ENCODE results near the gene SLC22A5. TPM values are rescaled to one million over a fixed set of nuclear protein-coding genes. Genes with fewer than 3 reads are reported as not detected.
A peak's percentile ranks its signal among the peaks of the same experiment; 100 is the strongest.

Gene SLC22A5
- total and polyA plus RNA-seq, 7 experiments from 2014 or later = 1.8 to 10.8 (median 6.9) TPM

DNA sequence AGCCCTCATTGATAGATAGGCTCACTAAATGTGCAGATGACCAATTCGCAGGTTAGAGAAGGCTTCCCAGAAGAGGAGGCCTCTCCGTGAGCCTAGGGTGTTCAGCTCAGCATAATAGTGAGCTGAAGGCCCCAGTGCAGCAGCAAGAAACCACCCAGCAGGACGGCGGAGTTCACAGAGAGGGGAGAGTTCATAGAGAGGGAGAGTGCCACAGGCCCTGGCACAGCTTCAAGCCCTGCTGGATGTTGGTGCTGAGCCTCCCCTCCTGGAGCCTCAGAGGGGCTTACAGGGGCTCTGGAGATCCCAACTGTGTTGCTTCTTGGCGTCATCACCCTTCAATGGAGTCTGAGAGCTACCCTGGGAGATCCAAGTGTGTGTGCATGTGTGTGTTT is 2.1 kb downstream of the SLC22A5 start:
- no peak overlapping the region for H3K27ac ChIP-seq (ENCODE audit: low read depth, low read length)
- Mint-ChIP-seq H3K36me3 (no peaks in the 10 kb centered on the region), H3K27me3 (no peaks in the 10 kb centered on the region), H3K9me3 (no peaks in the 10 kb centered on the region), H3K4me1 (peaks cover 12 to 40% (median 31%) of the 10 kb centered on the region in 7 donors), H3K27ac (peak overlapping the region in 7 of 9 donors; percentile 43 to 91 (median 83)), H3K4me3 (peak overlapping the region in 9 of 10 donors; percentile 76 to 92 (median 88))
- no peaks in the 10 kb centered on the region for H3K27me3 ChIP-seq (ENCODE audit: control insufficient read depth in 2 of 2, insufficient read depth in 2 of 2, low read length in 2 of 2)
- H3K4me3 ChIP-seq (ENCODE audit: low read length) = no peak overlapping the region
- no peaks in the 10 kb centered on the region for H3K36me3 ChIP-seq (ENCODE audit: control insufficient read depth in 2 of 3, insufficient read depth in 3 of 3, low read length in 3 of 3)
- no peak for DNase-seq
- CTCF ChIA-PET = no interaction called here
- peaks cover 7 to 11% of the 10 kb centered on the region in 2 donors for H3K4me1 ChIP-seq (ENCODE audit: control insufficient read depth in 2 of 2, insufficient read depth in 2 of 2, low read length in 2 of 2)
- intact Hi-C loops (cut with micrococcal nuclease) = no loop called here
- no peaks in the 10 kb centered on the region for H3K9me3 ChIP-seq (ENCODE audit: control insufficient read depth in 2 of 3, low read length in 3 of 3)
- ATAC-seq = no peak
- POLR2A ChIA-PET = interaction anchor here (1.3 kb wide), 1 partner anchor 118 kb away, joined by 3 read pairs; no protein-coding TSS in a partner anchor

DNA sequence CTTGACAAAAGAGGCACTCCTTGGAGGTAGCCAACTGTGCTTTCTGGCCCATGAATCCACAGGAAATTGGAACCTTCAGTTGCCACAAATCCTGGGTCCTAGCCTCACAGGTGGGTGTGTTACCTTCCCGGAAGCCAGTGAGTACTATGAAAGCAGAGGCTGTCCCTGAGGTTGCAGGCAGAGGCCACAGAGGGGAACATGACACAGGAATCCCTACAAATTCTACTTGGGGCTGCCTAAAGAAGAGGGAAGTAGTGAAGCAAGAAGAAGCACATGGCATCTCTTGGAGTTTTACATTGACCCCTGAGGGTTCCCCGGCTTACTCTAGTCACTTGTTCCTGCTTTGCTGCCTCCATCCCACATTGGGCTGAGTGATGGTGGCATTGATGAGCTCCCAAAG is 2.6 kb downstream of the SLC22A5 start:
- peaks cover 12 to 40% (median 31%) of the 10 kb centered on the region in 7 donors for H3K4me1 Mint-ChIP-seq
- H3K36me3 Mint-ChIP-seq = no peaks in the 10 kb centered on the region
- Histone ChIP-seq H3K4me3 (ENCODE audit: low read length) (no peak overlapping the region), H3K36me3 (ENCODE audit: control insufficient read depth in 2 of 3, insufficient read depth in 3 of 3, low read length in 3 of 3) (no peaks in the 10 kb centered on the region), H3K4me1 (ENCODE audit: control insufficient read depth in 2 of 2, insufficient read depth in 2 of 2, low read length in 2 of 2) (peaks cover 7 to 11% of the 10 kb centered on the region in 2 donors), H3K27me3 (ENCODE audit: control insufficient read depth in 2 of 2, insufficient read depth in 2 of 2, low read length in 2 of 2) (no peaks in the 10 kb centered on the region), H3K9me3 (ENCODE audit: control insufficient read depth in 2 of 3, low read length in 3 of 3) (no peaks in the 10 kb centered on the region), H3K27ac (ENCODE audit: low read depth, low read length) (no peak overlapping the region)
- H3K27me3 Mint-ChIP-seq = no peaks in the 10 kb centered on the region
- no peaks in the 10 kb centered on the region for H3K9me3 Mint-ChIP-seq
- CTCF ChIA-PET = no interaction called here
- peak overlapping the region in 3 of 10 donors; percentile 21 to 89 (median 89) for H3K4me3 Mint-ChIP-seq
- H3K27ac Mint-ChIP-seq = peak overlapping the region in 2 of 9 donors; percentile 16 to 38
- POLR2A ChIA-PET = interaction anchor here (1.3 kb wide), 1 partner anchor 118 kb away, joined by 3 read pairs; no protein-coding TSS in a partner anchor
- intact Hi-C loops (cut with micrococcal nuclease) = no loop called here
- ATAC-seq (no peak), DNase-seq (no peak)

DNA sequence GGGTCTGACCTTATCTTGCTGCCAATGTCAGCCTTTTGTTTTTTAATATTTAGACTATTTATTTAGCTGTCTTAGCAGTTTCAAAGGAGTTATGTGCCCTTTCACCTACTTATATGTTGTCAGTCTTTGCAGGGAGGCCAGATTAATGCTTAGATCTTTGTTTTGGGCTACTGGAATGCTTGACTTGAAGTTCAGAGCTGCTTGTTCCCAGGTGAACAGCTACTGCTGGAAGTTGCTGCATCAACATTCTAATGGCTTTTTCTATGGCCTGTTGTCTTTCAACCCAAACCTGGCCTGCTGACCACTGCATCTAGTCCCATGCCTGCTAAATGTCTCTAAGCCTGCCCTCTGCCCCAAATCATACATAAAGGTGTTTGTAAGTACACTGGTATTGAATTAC is 3.0 kb downstream of the SLC22A5 start:
- H3K4me1 Mint-ChIP-seq = peaks cover 12 to 38% (median 31%) of the 10 kb centered on the region in 7 donors
- H3K4me3 ChIP-seq (ENCODE audit: low read length) = no peak overlapping the region
- no peaks in the 10 kb centered on the region for H3K36me3 ChIP-seq (ENCODE audit: control insufficient read depth in 2 of 3, insufficient read depth in 3 of 3, low read length in 3 of 3)
- no peaks in the 10 kb centered on the region for H3K9me3 Mint-ChIP-seq
- no peaks in the 10 kb centered on the region for H3K36me3 Mint-ChIP-seq
- intact Hi-C loops (cut with micrococcal nuclease) = no loop called here
- DNase-seq (no peak), ATAC-seq (no peak)
- H3K4me1 ChIP-seq (ENCODE audit: control insufficient read depth in 2 of 2, insufficient read depth in 2 of 2, low read length in 2 of 2) = peaks cover 7 to 11% of the 10 kb centered on the region in 2 donors
- H3K27ac ChIP-seq (ENCODE audit: low read depth, low read length) = no peak overlapping the region
- no peaks in the 10 kb centered on the region for H3K9me3 ChIP-seq (ENCODE audit: control insufficient read depth in 2 of 3, low read length in 3 of 3)
- CTCF ChIA-PET = interaction anchor here (0.7 kb wide), 1 partner anchor 1051 kb away, joined by 3 read pairs; no protein-coding TSS in a partner anchor
- peak overlapping the region in 2 of 9 donors; percentile 16 to 17 for H3K27ac Mint-ChIP-seq
- no peaks in the 10 kb centered on the region for H3K27me3 Mint-ChIP-seq
- no peaks in the 10 kb centered on the region for H3K27me3 ChIP-seq (ENCODE audit: control insufficient read depth in 2 of 2, insufficient read depth in 2 of 2, low read length in 2 of 2)
- peak overlapping the region in 2 of 10 donors; percentile 3 to 8 for H3K4me3 Mint-ChIP-seq
- POLR2A ChIA-PET = interaction anchor here (1.3 kb wide), 1 partner anchor 117 kb away, joined by 3 read pairs; no protein-coding TSS in a partner anchor

DNA sequence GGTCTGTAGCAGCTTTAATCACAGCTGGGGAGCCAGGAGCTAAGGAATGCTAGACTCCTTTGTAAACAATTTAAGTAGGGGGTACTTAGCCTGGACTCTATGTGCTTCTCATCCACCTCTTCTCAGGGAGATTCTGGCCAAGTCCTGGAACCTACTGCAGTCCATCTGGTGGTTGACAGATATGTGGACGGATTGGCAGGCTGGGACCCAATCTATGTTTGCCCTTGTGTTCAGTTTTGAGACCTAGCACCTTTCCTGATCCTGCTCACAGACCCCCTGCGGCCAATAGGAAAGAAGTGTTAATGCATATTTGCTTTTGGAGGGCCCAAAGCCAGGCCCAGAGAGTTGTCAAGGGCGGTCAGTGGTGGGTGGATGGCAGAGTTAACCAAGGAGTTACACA is 6.4 kb downstream of the SLC22A5 start:
- H3K27me3 ChIP-seq (ENCODE audit: control insufficient read depth in 2 of 2, insufficient read depth in 2 of 2, low read length in 2 of 2) = no peaks in the 10 kb centered on the region
- POLR2A ChIA-PET = interaction anchor here (0.6 kb wide), 1 partner anchor 144 kb away, joined by 3 read pairs; no protein-coding TSS in a partner anchor
- H3K4me3 Mint-ChIP-seq = no peak overlapping the region
- H3K36me3 ChIP-seq (ENCODE audit: control insufficient read depth in 2 of 3, insufficient read depth in 3 of 3, low read length in 3 of 3) = peaks cover 0 to 17% (median 5%) of the 10 kb centered on the region in 3 experiments
- CTCF ChIA-PET = interaction anchor here (0.6 to 1.9 kb wide), 2 partner anchors 19 to 125 kb away, joined by 4 to 5 read pairs; no protein-coding TSS in a partner anchor
- H3K36me3 Mint-ChIP-seq = peaks cover 0 to 9% (median 0%) of the 10 kb centered on the region in 5 donors
- H3K27ac ChIP-seq (ENCODE audit: low read depth, low read length) = no peak overlapping the region
- intact Hi-C loops (cut with micrococcal nuclease) = no loop called here
- no peaks in the 10 kb centered on the region for H3K27me3 Mint-ChIP-seq
- DNase-seq = no peak
- H3K9me3 ChIP-seq (ENCODE audit: control insufficient read depth in 2 of 3, low read length in 3 of 3) = no peaks in the 10 kb centered on the region
- H3K4me1 Mint-ChIP-seq = peaks cover 6 to 21% (median 16%) of the 10 kb centered on the region in 7 donors
- H3K4me3 ChIP-seq (ENCODE audit: low read length) = no peak overlapping the region
- H3K9me3 Mint-ChIP-seq = no peaks in the 10 kb centered on the region
- H3K4me1 ChIP-seq (ENCODE audit: control insufficient read depth in 2 of 2, insufficient read depth in 2 of 2, low read length in 2 of 2) = peaks cover 0 to 3% of the 10 kb centered on the region in 2 donors
- no peak for ATAC-seq
- H3K27ac Mint-ChIP-seq = no peak overlapping the region

DNA sequence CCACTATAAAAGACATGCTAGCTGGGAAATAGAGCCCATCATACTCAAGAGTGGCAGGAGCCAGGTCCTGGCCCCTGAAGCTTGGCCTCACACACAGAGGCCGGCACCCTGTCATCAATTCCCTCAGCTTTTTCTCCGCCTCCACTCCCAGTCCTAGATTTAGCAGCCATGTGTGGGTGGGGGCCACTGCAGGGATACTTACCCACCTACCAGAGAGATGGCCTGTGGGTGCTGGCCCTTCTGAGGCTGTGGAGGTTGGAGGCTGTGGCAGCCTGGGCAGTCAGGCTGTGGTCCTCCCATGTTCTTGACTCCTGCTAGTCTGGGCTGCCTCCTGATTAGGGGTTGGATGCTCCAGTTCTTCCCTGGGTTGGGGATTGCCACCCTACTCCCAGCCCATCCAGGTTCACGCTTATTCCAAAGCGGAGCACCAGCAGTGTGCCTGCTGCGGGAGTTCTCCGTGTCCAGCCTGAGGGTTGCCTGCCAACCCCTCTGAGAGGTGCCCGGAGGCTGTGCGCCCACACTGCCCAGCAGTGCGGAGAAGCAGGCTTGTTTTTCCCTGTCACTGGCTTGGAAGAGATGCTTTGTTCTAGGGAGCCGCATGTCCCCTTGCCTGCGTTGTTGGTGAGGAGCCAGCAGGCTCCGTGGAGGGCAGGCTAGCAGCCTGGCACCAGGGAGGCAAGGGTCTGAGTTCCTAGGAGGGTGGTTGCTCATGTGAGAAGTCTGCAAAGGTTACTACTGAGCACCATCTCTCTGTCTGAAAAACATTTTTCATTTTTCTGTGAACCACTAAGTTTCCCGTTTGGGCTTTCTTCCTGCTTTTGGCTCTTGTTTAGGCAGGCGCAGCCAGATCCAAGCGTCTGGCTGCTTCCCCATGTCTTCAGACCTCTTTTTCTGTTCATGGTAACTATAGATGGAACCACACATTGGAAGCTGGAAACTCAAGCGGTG is 7.5 kb downstream of the SLC22A5 start:
- H3K9me3 Mint-ChIP-seq = no peaks in the 10 kb centered on the region
- POLR2A ChIA-PET = no interaction called here

DNA sequence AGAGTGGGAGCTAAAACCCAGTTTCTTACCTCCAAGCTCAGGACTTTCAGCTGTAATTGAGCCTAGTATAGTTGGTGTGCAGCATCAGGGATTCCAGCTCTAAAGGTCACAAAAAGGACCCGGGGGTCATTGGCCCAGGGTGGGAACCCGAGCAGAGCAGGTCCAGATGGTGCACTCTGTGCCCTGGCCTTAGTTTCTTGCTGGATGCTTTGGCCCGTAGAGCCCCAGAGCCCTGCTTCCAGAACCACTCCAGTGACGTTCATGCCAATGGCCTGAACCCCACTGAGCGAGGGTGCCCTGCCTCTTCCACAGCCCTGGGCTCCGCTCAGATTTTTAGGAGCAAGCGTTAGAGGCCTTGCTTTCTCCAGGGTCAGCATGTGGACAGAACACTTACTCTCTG is 8.2 kb downstream of the SLC22A5 start:
- intact Hi-C loops (cut with micrococcal nuclease) = no loop called here
- no peak overlapping the region for H3K27ac Mint-ChIP-seq
- H3K4me1 Mint-ChIP-seq = peaks cover 0 to 3% (median 3%) of the 10 kb centered on the region in 7 donors
- no peaks in the 10 kb centered on the region for H3K27me3 Mint-ChIP-seq
- Histone ChIP-seq H3K36me3 (ENCODE audit: control insufficient read depth in 2 of 3, insufficient read depth in 3 of 3, low read length in 3 of 3) (peaks cover 0 to 17% (median 5%) of the 10 kb centered on the region in 3 experiments), H3K9me3 (ENCODE audit: control insufficient read depth in 2 of 3, low read length in 3 of 3) (no peaks in the 10 kb centered on the region), H3K4me1 (ENCODE audit: control insufficient read depth in 2 of 2, insufficient read depth in 2 of 2, low read length in 2 of 2) (no peaks in the 10 kb centered on the region), H3K27ac (ENCODE audit: low read depth, low read length) (no peak overlapping the region), H3K27me3 (ENCODE audit: control insufficient read depth in 2 of 2, insufficient read depth in 2 of 2, low read length in 2 of 2) (no peaks in the 10 kb centered on the region), H3K4me3 (ENCODE audit: low read length) (no peak overlapping the region)
- ChIA-PET POLR2A (no interaction called here), CTCF (no interaction called here)
- DNase-seq (no peak), ATAC-seq (no peak)
- H3K4me3 Mint-ChIP-seq = no peak overlapping the region
- peaks cover 0 to 9% (median 0%) of the 10 kb centered on the region in 5 donors for H3K36me3 Mint-ChIP-seq
- H3K9me3 Mint-ChIP-seq = no peaks in the 10 kb centered on the region

More for the DNA sequence above, 7.5 kb downstream of the SLC22A5 start:
- DNase-seq (no peak), ATAC-seq (no peak)
- CTCF ChIA-PET = interaction anchor here (0.6 kb wide), 1 partner anchor 20 kb away, joined by 4 read pairs; no protein-coding TSS in a partner anchor
- Histone ChIP-seq H3K27ac (ENCODE audit: low read depth, low read length) (no peak overlapping the region), H3K4me1 (ENCODE audit: control insufficient read depth in 2 of 2, insufficient read depth in 2 of 2, low read length in 2 of 2) (peaks cover 0 to 3% of the 10 kb centered on the region in 2 donors), H3K36me3 (ENCODE audit: control insufficient read depth in 2 of 3, insufficient read depth in 3 of 3, low read length in 3 of 3) (peaks cover 0 to 17% (median 5%) of the 10 kb centered on the region in 3 experiments), H3K27me3 (ENCODE audit: control insufficient read depth in 2 of 2, insufficient read depth in 2 of 2, low read length in 2 of 2) (no peaks in the 10 kb centered on the region), H3K9me3 (ENCODE audit: control insufficient read depth in 2 of 3, low read length in 3 of 3) (no peaks in the 10 kb centered on the region), H3K4me3 (ENCODE audit: low read length) (no peak overlapping the region)
- no peak overlapping the region for H3K27ac Mint-ChIP-seq
- intact Hi-C loops (cut with micrococcal nuclease) = no loop called here
- peaks cover 0 to 10% (median 7%) of the 10 kb centered on the region in 7 donors for H3K4me1 Mint-ChIP-seq
- no peak overlapping the region for H3K4me3 Mint-ChIP-seq
- H3K36me3 Mint-ChIP-seq = peaks cover 0 to 9% (median 0%) of the 10 kb centered on the region in 5 donors
- no peaks in the 10 kb centered on the region for H3K27me3 Mint-ChIP-seq

Measured in naive thymus-derived CD4-positive, alpha-beta T cell (primary cell).